GM12872 (cell line): ENCODE results near the gene SEPHS1.

Experiments used
- TF ChIP-seq, protein P1 (sequence below): IDR thresholded peaks from 3 replicates; pipeline ENCODE4 v1.5.1; 2011; ENCODE audit warnings: low read depth, mild to moderate bottlenecking, low read length, moderate library complexity; ENCODE audit not compliant: insufficient read depth

SEPHS1 gene

DNA sequence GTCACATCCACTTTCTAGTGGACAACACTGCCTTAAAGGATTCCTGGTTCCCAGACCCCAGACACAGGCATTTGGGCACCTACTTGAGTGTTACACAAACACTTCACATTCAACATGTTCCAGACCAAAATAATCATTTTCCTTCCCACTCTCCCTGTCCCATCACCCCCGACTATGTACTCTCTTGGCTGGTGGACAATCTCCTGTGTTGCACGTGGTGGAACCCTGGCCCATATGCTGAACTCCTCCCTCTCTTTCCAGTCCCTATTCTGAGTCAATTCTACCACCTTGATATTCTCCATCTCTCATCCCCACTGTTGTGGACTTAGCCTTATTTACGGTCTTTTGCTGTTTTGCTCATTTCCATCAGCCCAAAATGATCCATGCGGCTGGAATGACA lies 8.3 kb upstream of the SEPHS1 start:
- TF ChIP-seq, protein P1, sequence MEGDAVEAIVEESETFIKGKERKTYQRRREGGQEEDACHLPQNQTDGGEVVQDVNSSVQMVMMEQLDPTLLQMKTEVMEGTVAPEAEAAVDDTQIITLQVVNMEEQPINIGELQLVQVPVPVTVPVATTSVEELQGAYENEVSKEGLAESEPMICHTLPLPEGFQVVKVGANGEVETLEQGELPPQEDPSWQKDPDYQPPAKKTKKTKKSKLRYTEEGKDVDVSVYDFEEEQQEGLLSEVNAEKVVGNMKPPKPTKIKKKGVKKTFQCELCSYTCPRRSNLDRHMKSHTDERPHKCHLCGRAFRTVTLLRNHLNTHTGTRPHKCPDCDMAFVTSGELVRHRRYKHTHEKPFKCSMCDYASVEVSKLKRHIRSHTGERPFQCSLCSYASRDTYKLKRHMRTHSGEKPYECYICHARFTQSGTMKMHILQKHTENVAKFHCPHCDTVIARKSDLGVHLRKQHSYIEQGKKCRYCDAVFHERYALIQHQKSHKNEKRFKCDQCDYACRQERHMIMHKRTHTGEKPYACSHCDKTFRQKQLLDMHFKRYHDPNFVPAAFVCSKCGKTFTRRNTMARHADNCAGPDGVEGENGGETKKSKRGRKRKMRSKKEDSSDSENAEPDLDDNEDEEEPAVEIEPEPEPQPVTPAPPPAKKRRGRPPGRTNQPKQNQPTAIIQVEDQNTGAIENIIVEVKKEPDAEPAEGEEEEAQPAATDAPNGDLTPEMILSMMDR, result no peak

DNA sequence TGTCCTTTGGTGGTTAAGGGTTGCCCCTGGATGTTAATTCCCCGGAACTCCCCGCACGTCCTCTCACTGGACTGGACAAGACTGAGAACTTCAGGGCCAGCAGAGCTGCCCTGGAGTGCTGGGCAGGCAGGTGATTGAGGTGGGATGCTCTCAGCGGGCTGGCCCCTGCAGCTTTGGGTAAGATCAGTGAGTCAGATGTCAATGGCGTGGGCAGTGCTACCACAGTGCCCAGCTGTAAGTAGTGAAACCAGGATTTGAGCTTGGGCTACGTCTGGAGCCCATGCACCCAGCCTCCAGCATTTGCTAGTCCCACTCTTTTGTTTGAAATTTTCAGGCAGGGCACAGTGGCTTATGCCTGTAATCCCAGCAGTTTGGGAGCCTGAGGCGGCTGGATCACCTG lies 6.7 kb upstream of the SEPHS1 start:
- TF ChIP-seq, protein P1, result no peak

DNA sequence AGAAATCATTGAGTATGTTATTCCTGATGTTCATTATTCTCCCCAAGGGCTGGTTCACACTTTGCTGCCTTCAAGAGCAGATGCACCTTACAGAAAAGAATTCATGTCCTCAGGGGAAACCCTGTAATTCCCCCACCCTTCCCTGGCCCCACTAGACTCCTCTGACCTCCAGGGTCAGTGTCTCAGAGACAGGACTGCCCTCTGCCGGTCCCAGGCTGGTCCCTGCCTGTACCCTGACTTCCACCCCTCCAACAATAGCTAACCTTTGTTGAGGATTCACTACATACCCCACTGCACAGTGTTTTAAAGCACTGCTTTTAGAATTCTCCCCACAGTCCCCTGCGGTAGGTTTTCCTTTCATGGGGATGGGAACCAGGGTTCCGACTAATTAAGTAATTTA lies 4.4 kb upstream of the SEPHS1 start:
- TF ChIP-seq, protein P1, result peak; percentile 49; the same call in 2 of the 3 replicates

DNA sequence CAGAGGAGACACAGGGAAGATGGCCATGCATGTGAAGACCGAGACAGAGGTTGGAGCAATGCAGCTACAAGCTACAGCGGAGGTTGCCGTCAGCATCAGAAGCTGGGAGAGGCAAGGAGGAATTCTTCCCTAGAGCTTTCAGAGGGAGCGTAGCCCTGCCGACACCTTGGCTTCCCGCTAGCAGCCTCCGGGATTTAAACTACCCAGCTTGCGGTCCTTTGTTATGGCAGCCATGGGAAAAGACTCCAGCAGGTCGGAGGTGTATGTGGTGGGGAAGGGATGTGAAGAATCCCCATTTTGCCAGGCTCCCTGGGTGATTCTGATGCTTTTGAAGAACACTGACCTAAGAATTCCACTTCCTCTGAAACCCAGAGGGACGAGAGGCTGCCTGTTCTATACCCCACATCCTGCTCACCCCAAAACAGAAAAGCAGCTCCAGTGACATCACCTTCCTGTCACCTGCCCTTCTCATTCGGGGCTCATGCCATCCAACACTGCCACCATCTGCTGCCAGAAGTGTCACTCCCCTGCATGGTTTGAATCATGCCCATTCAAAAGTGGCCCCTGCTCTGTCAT lies 3.3 kb upstream of the SEPHS1 start:
- TF ChIP-seq, protein P1, result no peak

DNA sequence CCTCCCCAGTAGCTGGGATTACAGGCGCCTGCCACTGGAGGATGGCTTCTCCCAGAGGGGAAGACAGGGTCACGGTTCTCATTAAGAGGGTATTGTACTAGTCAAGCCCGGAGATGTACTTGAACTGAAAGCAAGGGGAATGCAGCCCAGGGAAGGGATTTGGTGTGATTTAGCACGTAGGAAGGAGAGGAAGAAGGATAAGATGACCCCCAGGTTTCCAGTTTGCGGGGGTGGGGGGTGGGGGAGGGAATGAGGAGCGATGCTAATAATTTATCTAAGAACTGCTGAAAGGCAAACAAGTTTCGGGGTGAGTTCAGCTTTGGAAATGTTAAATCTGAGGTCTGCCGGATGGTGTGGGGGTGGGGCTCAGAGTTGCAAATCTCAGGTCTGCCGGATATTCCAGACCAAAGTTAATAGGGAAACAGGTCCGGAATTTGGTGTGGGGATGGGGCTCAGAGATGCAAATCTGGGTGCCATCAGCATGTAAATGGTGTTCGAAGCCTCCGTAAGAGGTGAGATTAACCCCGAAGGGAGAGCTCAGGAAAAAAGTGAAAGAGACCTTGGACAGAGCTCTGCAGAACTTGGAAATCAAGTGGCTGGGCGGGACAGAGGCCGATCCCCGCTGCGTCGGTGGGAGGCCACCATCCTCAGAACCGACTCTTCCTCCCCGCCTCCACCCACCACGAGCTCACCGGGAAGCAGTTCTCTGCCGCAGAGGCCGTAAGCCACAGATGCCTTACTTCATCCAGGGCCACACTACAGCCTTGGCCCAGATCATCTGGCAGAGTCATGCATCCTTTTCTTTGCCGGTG lies 1.6 kb upstream of the SEPHS1 start:
- TF ChIP-seq, protein P1, result no peak

DNA sequence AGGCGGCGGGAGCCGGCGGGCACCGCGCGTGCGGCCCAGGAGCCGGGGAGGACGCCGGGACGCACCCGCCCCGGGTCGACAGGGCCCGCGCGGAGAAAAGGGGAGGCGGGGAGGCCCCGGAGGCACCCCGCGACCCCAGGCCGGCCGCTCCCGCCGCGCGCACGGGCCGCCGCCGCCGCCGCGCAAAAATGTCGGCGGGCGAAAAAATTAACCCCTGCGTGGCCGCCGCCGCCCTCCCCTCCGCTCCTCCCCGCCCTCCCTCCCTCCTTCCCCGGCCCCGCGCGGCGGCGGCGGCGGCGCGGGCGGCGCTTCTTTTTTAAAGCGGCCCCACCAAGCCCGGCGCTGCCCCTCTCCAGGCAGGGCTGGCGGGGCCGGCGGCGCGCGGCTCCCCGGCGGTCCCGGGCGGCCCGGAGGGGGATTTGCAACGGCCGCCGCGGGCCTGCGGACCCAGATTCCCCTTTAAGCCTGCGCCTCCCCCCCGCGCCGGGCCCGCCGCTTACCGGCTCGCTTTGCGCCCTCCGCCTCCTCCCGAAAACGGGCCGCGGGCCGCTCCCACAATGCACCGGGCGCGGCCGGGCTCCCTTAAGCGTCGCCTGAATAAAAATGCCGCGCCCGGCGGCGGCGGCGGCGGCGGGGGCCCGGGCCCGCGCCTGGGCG lies 465 bp downstream of the SEPHS1 start:
- TF ChIP-seq, protein P1, result no peak

DNA sequence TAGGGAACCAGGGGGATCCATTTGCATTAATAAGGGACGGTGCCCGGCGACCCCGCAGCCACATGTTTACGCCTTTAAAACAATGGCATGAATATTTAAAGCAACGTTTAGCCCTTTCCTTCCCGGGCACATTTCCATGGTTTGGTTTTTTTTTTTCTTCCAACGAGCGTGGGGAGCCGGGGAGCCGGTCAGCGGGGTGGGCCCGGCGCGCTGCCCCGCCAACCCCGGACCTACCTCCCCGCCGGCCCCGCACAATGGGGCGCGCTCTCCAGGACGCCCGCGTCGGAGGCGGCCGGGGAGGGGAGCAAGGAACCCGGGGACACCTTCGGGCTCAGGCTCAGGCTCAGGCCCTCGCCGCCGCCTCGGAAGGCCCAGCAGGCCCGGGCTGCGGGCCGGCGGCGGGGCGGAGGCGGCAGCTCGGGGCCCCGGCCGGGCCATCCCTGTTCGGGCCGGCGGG lies 1.0 kb downstream of the SEPHS1 start:
- TF ChIP-seq, protein P1, result no peak
